Fibroblast of villous mesenchyme (primary cell): Measurements from ENCODE around the gene KCNIP4. TPM values are rescaled to one million over a fixed set of nuclear protein-coding genes. Genes with fewer than 3 reads are reported as not detected.
A peak's percentile ranks its signal among the peaks of the same experiment; 100 is the strongest.

Experiments used
- DNase-seq: peaks from one replicate; pipeline ENCODE4 v3.0.0-alpha.2; 2010; ENCODE audit warnings: low read depth
- H3K4me3 ChIP-seq: 2 replicates; pipeline ENCODE4 v1.5.1; 2011; ENCODE audit warnings: low read depth, mild to moderate bottlenecking, low read length
- total RNA-seq: library from RNA; depleted of rRNA; stranded (reverse); fragments of >200 nt; gene quantifications from 2 replicates; pipeline ENCODE4 v1.2.3, GENCODE V29; 2012
- TF ChIP-seq, protein P1 (sequence below): IDR thresholded peaks from 2 replicates; pipeline ENCODE4 v1.5.1; 2012; ENCODE audit warnings: low read depth, mild to moderate bottlenecking, low read length; ENCODE audit not compliant: insufficient read depth

KCNIP4 gene
- total RNA-seq, 1 donor, result under 0.01 TPM

DNA sequence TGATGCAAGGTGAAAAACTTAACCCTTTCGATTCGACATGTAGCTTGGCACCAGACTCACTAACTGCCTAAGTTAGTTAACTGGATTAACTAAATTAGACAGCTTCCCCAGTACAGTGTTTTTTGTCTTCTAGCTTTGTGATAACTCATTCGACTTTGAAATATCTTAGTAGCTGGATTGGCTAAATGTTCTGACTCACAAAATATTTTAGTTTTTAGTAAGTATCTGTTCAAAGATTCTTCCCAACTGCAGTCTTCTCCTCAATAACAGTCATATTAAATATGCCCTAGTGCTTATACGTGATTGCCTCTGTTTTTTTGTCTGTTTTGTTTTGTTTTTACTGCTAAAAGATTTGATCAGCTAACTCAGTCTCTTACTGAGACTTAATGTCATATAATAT is 102.9 kb downstream of the KCNIP4 start:
- DNase-seq, result no peak
- H3K4me3 ChIP-seq, result no peak overlapping the region
- TF ChIP-seq, protein P1, sequence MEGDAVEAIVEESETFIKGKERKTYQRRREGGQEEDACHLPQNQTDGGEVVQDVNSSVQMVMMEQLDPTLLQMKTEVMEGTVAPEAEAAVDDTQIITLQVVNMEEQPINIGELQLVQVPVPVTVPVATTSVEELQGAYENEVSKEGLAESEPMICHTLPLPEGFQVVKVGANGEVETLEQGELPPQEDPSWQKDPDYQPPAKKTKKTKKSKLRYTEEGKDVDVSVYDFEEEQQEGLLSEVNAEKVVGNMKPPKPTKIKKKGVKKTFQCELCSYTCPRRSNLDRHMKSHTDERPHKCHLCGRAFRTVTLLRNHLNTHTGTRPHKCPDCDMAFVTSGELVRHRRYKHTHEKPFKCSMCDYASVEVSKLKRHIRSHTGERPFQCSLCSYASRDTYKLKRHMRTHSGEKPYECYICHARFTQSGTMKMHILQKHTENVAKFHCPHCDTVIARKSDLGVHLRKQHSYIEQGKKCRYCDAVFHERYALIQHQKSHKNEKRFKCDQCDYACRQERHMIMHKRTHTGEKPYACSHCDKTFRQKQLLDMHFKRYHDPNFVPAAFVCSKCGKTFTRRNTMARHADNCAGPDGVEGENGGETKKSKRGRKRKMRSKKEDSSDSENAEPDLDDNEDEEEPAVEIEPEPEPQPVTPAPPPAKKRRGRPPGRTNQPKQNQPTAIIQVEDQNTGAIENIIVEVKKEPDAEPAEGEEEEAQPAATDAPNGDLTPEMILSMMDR, result no peak

DNA sequence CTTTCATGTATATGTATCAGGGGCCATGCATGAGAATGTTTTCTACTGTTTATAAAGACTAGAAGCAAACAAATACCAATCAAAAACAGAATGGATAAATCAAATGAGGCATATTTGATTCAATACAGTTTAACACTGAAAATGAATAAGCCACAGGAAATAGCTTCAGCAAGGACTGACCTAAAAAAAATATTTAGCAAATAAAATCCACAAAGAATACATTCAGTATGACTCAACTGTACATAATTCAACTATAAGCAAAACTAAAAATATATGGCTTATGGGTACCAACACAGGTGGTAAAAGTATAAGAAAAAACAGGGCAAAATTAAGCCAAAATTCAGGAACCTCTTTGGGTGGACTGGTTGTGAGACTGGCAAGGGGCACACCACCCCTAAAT is 112.9 kb downstream of the KCNIP4 start:
- TF ChIP-seq, protein P1, result no peak
- no peak overlapping the region for H3K4me3 ChIP-seq
- no peak for DNase-seq

DNA sequence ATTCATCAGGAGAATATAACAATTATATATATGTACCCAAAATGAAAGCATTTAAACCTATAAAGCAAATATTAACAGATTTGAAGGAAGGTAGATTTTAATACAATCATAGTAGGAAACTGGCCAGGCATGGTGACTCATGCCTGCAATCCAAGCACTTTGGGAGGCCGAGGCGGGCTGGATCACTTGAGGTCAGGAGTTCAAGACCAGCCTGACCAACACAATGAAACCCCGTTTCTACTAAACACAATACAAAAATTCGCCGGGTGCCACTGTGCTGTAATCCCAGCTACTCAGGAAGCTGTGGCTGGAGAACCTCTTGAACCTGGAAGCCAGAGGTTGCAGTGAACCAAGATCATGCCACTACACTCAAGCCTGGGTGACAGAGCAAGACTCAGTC is 118.3 kb downstream of the KCNIP4 start:
- TF ChIP-seq, protein P1, result no peak
- no peak for DNase-seq
- no peak overlapping the region for H3K4me3 ChIP-seq

DNA sequence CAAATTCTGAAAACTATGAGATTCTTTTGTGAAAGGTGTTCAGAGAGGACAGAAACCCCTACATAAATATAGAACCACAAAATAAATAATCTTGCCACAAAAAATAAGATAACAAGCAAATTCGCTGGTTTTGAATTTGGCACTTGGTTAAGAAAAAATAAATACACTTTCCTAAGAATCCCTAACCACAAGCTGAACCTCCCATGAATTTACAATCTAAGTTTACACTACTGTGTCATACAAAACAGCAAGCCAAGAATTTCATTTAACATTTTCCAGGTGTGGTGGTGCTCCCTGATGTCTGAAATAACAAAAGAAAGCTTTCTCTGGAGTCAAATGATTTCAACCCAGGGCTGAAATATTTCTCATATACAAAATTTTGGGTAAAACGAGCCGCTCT is 121.0 kb downstream of the KCNIP4 start:
- DNase-seq, result peak; percentile 52

DNA sequence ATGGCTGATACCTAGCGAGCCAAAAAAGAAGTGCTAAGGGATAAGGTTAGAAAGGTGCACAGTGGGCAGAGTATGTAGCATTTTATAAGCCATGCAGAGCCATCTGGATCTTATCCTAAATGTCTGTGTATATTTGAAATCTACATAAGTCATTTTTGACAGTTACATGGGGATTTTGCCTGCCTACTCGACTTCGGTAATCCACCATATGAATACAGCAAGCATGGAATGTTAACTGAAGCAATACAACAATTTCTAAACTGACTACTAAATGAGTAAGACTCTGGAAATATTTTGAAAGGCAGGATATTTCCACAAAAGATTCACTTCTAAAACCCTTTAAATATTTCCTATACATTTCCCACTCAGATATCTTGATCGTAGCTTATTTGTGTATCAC is 122.5 kb downstream of the KCNIP4 start:
- H3K4me3 ChIP-seq, result no peak overlapping the region
- peak; percentile 7 for DNase-seq
- TF ChIP-seq, protein P1, result no peak

More for the DNA sequence above, 121.0 kb downstream of the KCNIP4 start:
- no peak overlapping the region for H3K4me3 ChIP-seq
- TF ChIP-seq, protein P1, result no peak

DNA sequence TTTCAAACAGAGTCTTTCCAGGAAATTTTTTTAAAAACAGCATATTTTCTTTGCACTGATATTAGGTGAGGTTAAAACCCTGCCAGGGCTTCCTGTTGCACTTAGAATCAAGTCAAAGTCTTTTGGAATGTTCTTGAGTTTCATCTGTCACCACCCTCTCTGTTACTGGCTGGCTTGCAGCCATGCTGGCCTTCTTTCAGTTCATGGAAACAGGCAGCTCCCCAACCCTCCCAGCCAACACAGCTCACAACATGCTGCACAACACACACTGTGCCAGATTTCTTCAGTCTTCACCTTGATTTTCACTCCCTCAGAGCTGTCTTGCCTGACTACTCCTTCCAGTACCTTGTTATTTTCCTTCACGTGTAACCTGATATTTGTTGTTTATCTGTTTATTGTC is 129.5 kb downstream of the KCNIP4 start:
- DNase-seq, result peak; percentile 6
- TF ChIP-seq, protein P1, result no peak
- no peak overlapping the region for H3K4me3 ChIP-seq

DNA sequence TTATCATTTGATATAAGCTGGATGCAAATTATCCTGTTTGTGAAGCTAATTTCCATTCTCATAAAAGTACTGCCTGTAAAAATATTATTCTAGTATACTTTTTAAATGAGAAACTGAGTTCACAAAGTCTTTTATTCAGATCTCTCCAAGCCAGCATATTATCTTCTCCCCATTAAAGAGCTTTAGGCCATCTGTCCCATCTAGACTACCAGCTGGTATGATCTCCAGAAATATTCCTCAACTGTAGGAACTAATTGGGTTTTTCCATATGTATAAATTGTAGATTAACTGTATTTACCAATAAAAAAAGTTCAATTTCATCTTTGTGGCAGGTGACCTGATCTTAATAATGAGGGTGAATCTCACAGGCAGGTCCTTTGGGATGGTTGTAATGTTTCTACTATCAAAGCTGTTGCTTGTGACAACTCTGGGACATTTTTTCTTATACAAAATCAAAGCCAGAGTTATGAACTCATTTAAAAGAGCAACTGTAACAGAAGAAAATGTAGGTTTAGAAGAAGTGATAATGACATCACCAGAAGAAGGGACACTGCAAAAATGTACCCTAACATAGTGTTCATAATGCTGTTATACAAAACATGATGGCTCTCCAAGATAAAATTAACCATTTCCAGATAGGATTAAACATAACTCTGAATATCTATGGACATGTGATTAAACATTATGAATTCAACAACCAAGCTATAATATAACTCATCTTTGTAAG is 132.8 kb downstream of the KCNIP4 start:
- DNase-seq, result no peak
- TF ChIP-seq, protein P1, result no peak
- no peak overlapping the region for H3K4me3 ChIP-seq
